ENCODE data around the gene ARRDC2. TPM values are rescaled to one million over a fixed set of nuclear protein-coding genes. Genes with fewer than 3 reads are reported as not detected.

ARRDC2 gene
- total and polyA plus RNA-seq, 10 of the 15 experiments (the other 5 are each of a cell fraction or from before 2014, with no cell fraction given): 0.48 to 10.1 (median 4.8) TPM

GRCh38 chr19:18062028-18062427 lies 54.1 kb downstream of the ARRDC2 start:
- H3K36me3 ChIP-seq (ENCODE audit: control insufficient read depth in 2 of 2, insufficient read depth in 2 of 2, low read length in 1 of 2): peaks cover 0 to 2% of the 10 kb centered on the region in 2 experiments; a peak in 2 of 4 replicates
- no peak overlapping the region for H2AFZ ChIP-seq (ENCODE audit: control insufficient read depth, low read depth, low read length)
- H3K27me3 ChIP-seq (replicated peaks in 1 of 2; ENCODE audit: control insufficient read depth in 2 of 2, insufficient read depth in 2 of 2, low read length in 1 of 2): no peaks in the 10 kb centered on the region
- TF ChIP-seq ZBTB4 (CRISPR knock-in tag; IDR thresholded peaks at IDR 0.05): no peak
- TF ChIP-seq TARDBP (IDR thresholded peaks at IDR 0.05; ENCODE audit: borderline replicate concordance): no peak
- no peak for TF ChIP-seq SMAD5 (IDR thresholded peaks at IDR 0.05; ENCODE audit: low read depth)
- no peak for TF ChIP-seq STAT3 (IDR thresholded peaks at IDR 0.05; ENCODE audit: low read depth, low read length)
- no peak for TF ChIP-seq TCF3 (IDR thresholded peaks at IDR 0.05; ENCODE audit: borderline replicate concordance, insufficient read depth, low read depth, low read length)
- TF ChIP-seq SMARCA5 (IDR thresholded peaks at IDR 0.05): no peak
- no peak for TF ChIP-seq SIN3A (IDR thresholded peaks at IDR 0.05; ENCODE audit: low read depth, low read length)
- TF ChIP-seq ETV6 (conservative IDR thresholded peaks at IDR 0.05 in 1 of 2, IDR thresholded peaks at IDR 0.05 in 1 of 2; ENCODE audit: borderline replicate concordance in 1 of 2, low read depth in 1 of 2): no peak
- no peak for TF ChIP-seq E2F8 (IDR thresholded peaks at IDR 0.05; ENCODE audit: low read depth, partially characterized antibody)
- TF ChIP-seq ZNF207 (IDR thresholded peaks at IDR 0.05; ENCODE audit: borderline replicate concordance): no peak
- TF ChIP-seq HDAC6 (IDR thresholded peaks at IDR 0.05; ENCODE audit: unreplicated experiment): no peak
- no peak for TF ChIP-seq MEF2B (IDR thresholded peaks at IDR 0.05; ENCODE audit: partially characterized antibody, poor library complexity, severe bottlenecking)
- TF ChIP-seq IRF4 (IDR thresholded peaks at IDR 0.05; ENCODE audit: low read depth, low read length): no peak
- no peak for TF ChIP-seq SUPT20H (IDR thresholded peaks at IDR 0.05; ENCODE audit: borderline replicate concordance, control insufficient read depth, low read depth, low read length)
- no peak for TF ChIP-seq CREB1 (IDR thresholded peaks at IDR 0.05; ENCODE audit: low read depth)
- no peak for TF ChIP-seq SUZ12 (IDR thresholded peaks at IDR 0.05; ENCODE audit: unreplicated experiment)
- TF ChIP-seq SRF (IDR thresholded peaks at IDR 0.05; ENCODE audit: low read depth in 2 of 2, low read length in 2 of 2): no peak
- H3K9me3 ChIP-seq (replicated peaks; ENCODE audit: control insufficient read depth, insufficient read depth, low read length): no peaks in the 10 kb centered on the region
- H3K27ac ChIP-seq (ENCODE audit: control insufficient read depth, insufficient read depth): no peak overlapping the region
- in situ Hi-C loops (cut with MboI) (no loop called here), intact Hi-C loops (cut with micrococcal nuclease; ENCODE audit: unreplicated experiment) (loop anchor here (2.0 to 5.0 kb wide), 2 partner anchors 35 to 107 kb away; partner anchors contain the start of gene MAST3)
- peaks cover 2% of the 10 kb centered on the region; the same call in 1 of the 2 replicates for H3K4me1 ChIP-seq (ENCODE audit: control insufficient read depth, insufficient read depth, low read length)
- no peak overlapping the region for H3K4me3 ChIP-seq
- 72% methylated on average over 8 of the region's 8 CpGs for WGBS (ENCODE audit: insufficient coverage, insufficient replicate concordance, low lambda C conversion rate, missing lambda C conversion rate)
- ATAC-seq (no peak), DNase-seq (ENCODE audit: low read depth, low spot score) (no peak), FAIRE-seq (no peak)
- SMC1A ChIA-PET (ENCODE audit: uncharacterized antibody, unreplicated experiment): interaction anchor here (0.7 to 1.8 kb wide), 8 partner anchors 18 to 107 kb away, joined by 3 to 7 read pairs (median 3); partner anchors contain the start of gene PIK3R2
- no TSS peak for BruUV-seq (replicated peaks)
- H4K20me1 ChIP-seq (ENCODE audit: control insufficient read depth, insufficient read depth): no peaks in the 10 kb centered on the region
- RAD21 ChIA-PET (ENCODE audit: unreplicated experiment): interaction anchor here (1.3 to 2.3 kb wide), 3 partner anchors 48 to 106 kb away, joined by 3 to 9 read pairs (median 6); partner anchors contain the start of gene ARRDC2
- H3K9ac ChIP-seq (ENCODE audit: control insufficient read depth, insufficient read depth, low read length): no peak overlapping the region
- no peaks in the 10 kb centered on the region for H3K79me2 ChIP-seq (ENCODE audit: control insufficient read depth, insufficient read depth, low read length)
- CTCF ChIA-PET: interaction anchor here (0.5 to 7.7 kb wide), 11 partner anchors 10 to 106 kb away, joined by 3 to 81 read pairs (median 3); partner anchors contain the start of gene ARRDC2
- no peak overlapping the region for H3K4me2 ChIP-seq (ENCODE audit: control insufficient read depth, insufficient read depth)
- POLR2A ChIA-PET: interaction anchor here (0.8 to 1.1 kb wide), 3 partner anchors 30 to 54 kb away, joined by 3 to 4 read pairs (median 3); partner anchors contain the start of genes ARRDC2 and MAST3

Data from GM12878 (cell line).